CD4-positive, alpha-beta T cell (primary cell): Measurements from ENCODE around the gene SUPT5H. TPM values are rescaled to one million over a fixed set of nuclear protein-coding genes. Genes with fewer than 3 reads are reported as not detected.
A peak's percentile ranks its signal among the peaks of the same experiment; 100 is the strongest.

ENCODE experiments used
- ATAC-seq: fragments of 200-7000 bp; cut with Tn5 transposase; one replicate; pipeline ENCODE4 v1.10.0; 2022; ENCODE audit warnings: mild to moderate bottlenecking; ENCODE audit not compliant: poor library complexity
- CTCF ChIA-PET: fragments of 350-600 bp; sonication (Branson Sonifier 250); formaldehyde crosslinking; loops from one replicate; lab custom pipeline; 2021; ENCODE audit warnings: antibody characterized with exemption, inconsistent platforms; lab: Charles Lee
- POLR2A ChIA-PET: fragments of 350-600 bp; sonication (Branson Sonifier 250); formaldehyde crosslinking; loops from one replicate; lab custom pipeline; 2021; ENCODE audit warnings: antibody characterized with exemption, inconsistent platforms; lab: Charles Lee
- DNase-seq, 14 experiments: peaks; one replicate each; pipeline ENCODE4 v3.0.0-alpha.2; 2013 to 2020; ENCODE audit warnings: mixed read lengths in 2 of 14
- H3K27ac ChIP-seq, 2 donors: one replicate each; pipeline versions ENCODE4 v1.5.1 to v1.7.0; 2013; ENCODE audit warnings: low read length in 2 of 2, low read depth in 1 of 2, mild to moderate bottlenecking in 1 of 2
- H3K27me3 ChIP-seq, 2 experiments: 1 replicate in 1 of 2; 2 replicates in 1 of 2; pipeline versions ENCODE4 v1.6.1 to v1.7.0; 2013; ENCODE audit warnings: low read length in 2 of 2, control low read depth in 1 of 2, mild to moderate bottlenecking in 1 of 2, moderate library complexity in 1 of 2; ENCODE audit not compliant: insufficient read depth in 2 of 2, control insufficient read depth in 1 of 2
- H3K36me3 ChIP-seq: one replicate; pipeline ENCODE4 v1.6.1; 2013; ENCODE audit warnings: low read length, control low read depth; ENCODE audit not compliant: insufficient read depth
- H3K4me1 ChIP-seq: one replicate; pipeline ENCODE4 v1.6.1; 2013; ENCODE audit warnings: low read length, control low read depth; ENCODE audit not compliant: insufficient read depth
- H3K4me3 ChIP-seq: one replicate; pipeline ENCODE4 v1.5.1; 2013; ENCODE audit warnings: mild to moderate bottlenecking, low read length, moderate library complexity
- H3K9me3 ChIP-seq, 2 experiments: 1 replicate in 1 of 2; 2 replicates in 1 of 2; pipeline versions ENCODE4 v1.6.1 to v1.7.0; 2013; ENCODE audit warnings: low read length in 2 of 2, mild to moderate bottlenecking in 2 of 2, control low read depth in 1 of 2, moderate library complexity in 1 of 2; ENCODE audit not compliant: control insufficient read depth in 1 of 2, insufficient read depth in 1 of 2
- H3K27ac Mint-ChIP-seq: one replicate; pipeline ENCODE4 v1.8.0; 2020; ENCODE audit warnings: mixed read lengths
- H3K27me3 Mint-ChIP-seq: one replicate; pipeline ENCODE4 v1.8.0; 2021; ENCODE audit warnings: mixed read lengths
- H3K36me3 Mint-ChIP-seq: one replicate; pipeline ENCODE4 v1.8.0; 2021; ENCODE audit warnings: low read depth, mixed read lengths
- H3K4me1 Mint-ChIP-seq: one replicate; pipeline ENCODE4 v1.8.0; 2021; ENCODE audit warnings: low read depth, mixed read lengths
- H3K4me3 Mint-ChIP-seq: one replicate; pipeline ENCODE4 v1.8.0; 2020; ENCODE audit warnings: mild to moderate bottlenecking, mixed read lengths
- H3K9me3 Mint-ChIP-seq: one replicate; pipeline ENCODE4 v1.8.0; 2020; ENCODE audit warnings: mixed read lengths
- intact Hi-C, 2 experiments: fragments of 100-400 bp; cut with DNase I in 1 of 2; cut with micrococcal nuclease in 1 of 2; formaldehyde crosslinking; loops; one replicate each; pipeline versions ENCODE4 v1.15.1 to v1.9.0; 2023 to 2025; cut with DNase I, micrococcal nuclease
- total RNA-seq, 174 experiments: library from RNA in 2 of 174; stranded (reverse) in 2 of 174; gene quantifications; one replicate each; pipeline ENCODE4 v1.2.3 and lab custom pipeline; 2021 to 2026
- TF ChIP-seq, protein P1 (sequence below): fragments of 200-600 bp; IDR thresholded peaks from one replicate; pipeline ENCODE4 v1.8.0; 2022; ENCODE audit warnings: antibody characterized with exemption, mild to moderate bottlenecking

SUPT5H gene
- total RNA-seq, 2 experiments from 2014 or later, result 322 to 333 TPM

DNA sequence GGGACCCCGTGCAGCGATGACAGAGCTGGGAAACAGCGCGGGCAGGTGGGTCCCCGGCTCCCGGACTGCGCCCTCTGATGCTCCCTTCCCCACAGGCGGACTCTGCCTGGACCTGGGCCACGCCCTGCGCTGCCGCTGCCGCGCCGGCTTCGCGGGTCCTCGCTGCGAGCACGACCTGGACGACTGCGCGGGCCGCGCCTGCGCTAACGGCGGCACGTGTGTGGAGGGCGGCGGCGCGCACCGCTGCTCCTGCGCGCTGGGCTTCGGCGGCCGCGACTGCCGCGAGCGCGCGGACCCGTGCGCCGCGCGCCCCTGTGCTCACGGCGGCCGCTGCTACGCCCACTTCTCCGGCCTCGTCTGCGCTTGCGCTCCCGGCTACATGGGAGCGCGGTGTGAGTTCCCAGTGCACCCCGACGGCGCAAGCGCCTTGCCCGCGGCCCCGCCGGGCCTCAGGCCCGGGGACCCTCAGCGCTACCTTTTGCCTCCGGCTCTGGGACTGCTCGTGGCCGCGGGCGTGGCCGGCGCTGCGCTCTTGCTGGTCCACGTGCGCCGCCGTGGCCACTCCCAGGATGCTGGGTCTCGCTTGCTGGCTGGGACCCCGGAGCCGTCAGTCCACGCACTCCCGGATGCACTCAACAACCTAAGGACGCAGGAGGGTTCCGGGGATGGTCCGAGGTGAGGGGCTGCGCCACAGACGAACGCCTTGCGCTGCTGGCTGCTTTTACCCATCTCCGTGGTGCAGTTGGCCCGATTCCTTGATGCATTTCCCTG is 61.7 kb downstream of the SUPT5H start:
- TF ChIP-seq, protein P1, sequence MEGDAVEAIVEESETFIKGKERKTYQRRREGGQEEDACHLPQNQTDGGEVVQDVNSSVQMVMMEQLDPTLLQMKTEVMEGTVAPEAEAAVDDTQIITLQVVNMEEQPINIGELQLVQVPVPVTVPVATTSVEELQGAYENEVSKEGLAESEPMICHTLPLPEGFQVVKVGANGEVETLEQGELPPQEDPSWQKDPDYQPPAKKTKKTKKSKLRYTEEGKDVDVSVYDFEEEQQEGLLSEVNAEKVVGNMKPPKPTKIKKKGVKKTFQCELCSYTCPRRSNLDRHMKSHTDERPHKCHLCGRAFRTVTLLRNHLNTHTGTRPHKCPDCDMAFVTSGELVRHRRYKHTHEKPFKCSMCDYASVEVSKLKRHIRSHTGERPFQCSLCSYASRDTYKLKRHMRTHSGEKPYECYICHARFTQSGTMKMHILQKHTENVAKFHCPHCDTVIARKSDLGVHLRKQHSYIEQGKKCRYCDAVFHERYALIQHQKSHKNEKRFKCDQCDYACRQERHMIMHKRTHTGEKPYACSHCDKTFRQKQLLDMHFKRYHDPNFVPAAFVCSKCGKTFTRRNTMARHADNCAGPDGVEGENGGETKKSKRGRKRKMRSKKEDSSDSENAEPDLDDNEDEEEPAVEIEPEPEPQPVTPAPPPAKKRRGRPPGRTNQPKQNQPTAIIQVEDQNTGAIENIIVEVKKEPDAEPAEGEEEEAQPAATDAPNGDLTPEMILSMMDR, result no peak
- H3K36me3 Mint-ChIP-seq, result no peaks in the 10 kb centered on the region
- DNase-seq, result peak in 8 of 14 experiments; percentile 18 to 78 (median 44)
- H3K4me3 Mint-ChIP-seq, result peak overlapping the region; percentile 71
- Histone ChIP-seq H3K27ac (no peak overlapping the region), H3K4me1 (peaks cover 23% of the 10 kb centered on the region), H3K36me3 (no peaks in the 10 kb centered on the region), H3K4me3 (peak overlapping the region; percentile 43), H3K27me3 (peaks cover 45 to 52% of the 10 kb centered on the region in 2 experiments), H3K9me3 (peaks cover 0 to 12% of the 10 kb centered on the region in 2 experiments)
- peak; percentile 46 for ATAC-seq
- ChIA-PET POLR2A (interaction anchor here (0.9 to 1.5 kb wide), 2 partner anchors 29 to 72 kb away, joined by 3 to 4 read pairs; partner anchors contain the start of gene RPS16), CTCF (interaction anchor here (0.8 kb wide), 1 partner anchor 33 kb away, joined by 3 read pairs; no protein-coding TSS in a partner anchor)
- intact Hi-C loops, result no loop called here
- peaks cover 38% of the 10 kb centered on the region for H3K4me1 Mint-ChIP-seq
- no peak overlapping the region for H3K27ac Mint-ChIP-seq
- no peaks in the 10 kb centered on the region for H3K9me3 Mint-ChIP-seq
- H3K27me3 Mint-ChIP-seq, result peaks cover 68% of the 10 kb centered on the region

DNA sequence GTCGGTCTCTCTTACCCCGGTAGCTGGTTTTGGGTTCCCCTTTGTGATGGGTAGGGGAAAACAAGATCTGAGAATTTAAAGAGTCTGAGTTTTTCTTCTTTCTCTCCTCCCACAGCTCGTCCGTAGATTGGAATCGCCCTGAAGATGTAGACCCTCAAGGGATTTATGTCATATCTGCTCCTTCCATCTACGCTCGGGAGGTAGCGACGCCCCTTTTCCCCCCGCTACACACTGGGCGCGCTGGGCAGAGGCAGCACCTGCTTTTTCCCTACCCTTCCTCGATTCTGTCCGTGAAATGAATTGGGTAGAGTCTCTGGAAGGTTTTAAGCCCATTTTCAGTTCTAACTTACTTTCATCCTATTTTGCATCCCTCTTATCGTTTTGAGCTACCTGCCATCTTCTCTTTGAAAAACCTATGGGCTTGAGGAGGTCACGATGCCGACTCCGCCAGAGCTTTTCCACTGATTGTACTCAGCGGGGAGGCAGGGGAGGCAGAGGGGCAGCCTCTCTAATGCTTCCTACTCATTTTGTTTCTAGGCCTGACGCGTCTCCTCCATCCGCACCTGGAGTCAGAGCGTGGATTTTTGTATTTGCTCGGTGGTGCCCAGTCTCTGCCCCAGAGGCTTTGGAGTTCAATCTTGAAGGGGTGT is 62.5 kb downstream of the SUPT5H start:
- H3K27ac Mint-ChIP-seq, result no peak overlapping the region
- TF ChIP-seq, protein P1, result no peak
- Histone ChIP-seq H3K27me3 (peaks cover 49 to 50% of the 10 kb centered on the region in 2 experiments), H3K9me3 (peaks cover 0 to 6% of the 10 kb centered on the region in 2 experiments), H3K27ac (no peak overlapping the region), H3K4me3 (peak overlapping the region; percentile 43), H3K36me3 (no peaks in the 10 kb centered on the region), H3K4me1 (peaks cover 18% of the 10 kb centered on the region)
- H3K27me3 Mint-ChIP-seq, result peaks cover 73% of the 10 kb centered on the region
- H3K36me3 Mint-ChIP-seq, result no peaks in the 10 kb centered on the region
- H3K4me3 Mint-ChIP-seq, result peak overlapping the region; percentile 70
- peaks cover 38% of the 10 kb centered on the region for H3K4me1 Mint-ChIP-seq
- DNase-seq, result no peak
- POLR2A ChIA-PET, result interaction anchor here (0.9 to 1.5 kb wide), 2 partner anchors 28 to 72 kb away, joined by 3 to 4 read pairs; partner anchors contain the start of gene RPS16
- H3K9me3 Mint-ChIP-seq, result no peaks in the 10 kb centered on the region
- CTCF ChIA-PET, result no interaction called here
- intact Hi-C loops, result no loop called here
- ATAC-seq, result no peak

DNA sequence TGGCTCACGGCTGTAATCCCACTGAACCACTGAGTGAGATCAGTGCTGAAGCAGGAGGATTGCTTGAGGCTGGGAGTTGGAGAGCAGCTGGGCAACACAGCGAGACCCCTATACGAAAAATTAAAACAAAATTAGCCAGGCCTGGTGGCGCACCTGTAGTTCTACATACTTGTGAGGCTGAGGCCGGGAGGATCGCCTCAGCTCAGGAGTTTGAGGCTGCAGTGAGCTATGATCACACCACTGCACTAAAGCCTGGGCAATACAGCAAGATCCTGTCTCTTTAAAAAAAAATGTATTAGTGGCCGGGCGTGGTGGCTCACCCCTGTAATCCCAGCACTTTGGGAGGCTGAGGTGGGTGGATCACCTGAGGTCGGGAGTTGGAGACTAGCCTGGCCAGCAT is 63.2 kb downstream of the SUPT5H start:
- Mint-ChIP-seq H3K9me3 (no peaks in the 10 kb centered on the region), H3K4me3 (no peak overlapping the region), H3K36me3 (no peaks in the 10 kb centered on the region), H3K27me3 (peaks cover 73% of the 10 kb centered on the region), H3K4me1 (peaks cover 31% of the 10 kb centered on the region), H3K27ac (no peak overlapping the region)
- CTCF ChIA-PET, result interaction anchor here (0.6 kb wide), 1 partner anchor 470 kb away, joined by 3 read pairs; no protein-coding TSS in a partner anchor
- POLR2A ChIA-PET, result no interaction called here
- no peak overlapping the region for H3K4me3 ChIP-seq
- H3K4me1 ChIP-seq, result peaks cover 13% of the 10 kb centered on the region
- intact Hi-C loops, result no loop called here
- no peak overlapping the region for H3K27ac ChIP-seq
- H3K27me3 ChIP-seq, result peaks cover 51 to 54% of the 10 kb centered on the region in 2 experiments
- no peak for ATAC-seq
- DNase-seq, result no peak
- H3K9me3 ChIP-seq, result peaks cover 0 to 6% of the 10 kb centered on the region in 2 experiments
- TF ChIP-seq, protein P1, result no peak
- no peaks in the 10 kb centered on the region for H3K36me3 ChIP-seq
